LNCaP clone FGC (cell line): ENCODE measurements around the gene COL5A3.

ENCODE experiments used
- DNase-seq: peaks from one replicate; pipeline ENCODE4 v3.0.0-alpha.2; 2011; ENCODE audit warnings: low read depth
- H3K4me3 ChIP-seq: 2 replicates; pipeline ENCODE4 v1.5.1; 2011; ENCODE audit warnings: mild to moderate bottlenecking, low read depth, low read length, control low read depth
- CTCF ChIP-seq: IDR thresholded peaks from 2 replicates; pipeline ENCODE4 v1.5.1; 2012; ENCODE audit warnings: mild to moderate bottlenecking; ENCODE audit not compliant: control insufficient read depth, insufficient read depth; ENCODE audit errors: extremely low read depth

Gene COL5A3

GRCh38 chr19:10013316-10013715 lies 3.0 kb upstream of the COL5A3 start, which contains the start of gene RDH8:
Gene RDH8, plus strand, starts transcription at chr19:10013483. Its CDS starts 15 bp downstream, at chr19:10013498.
- no peak for DNase-seq
- TF ChIP-seq CTCF, result no peak
- H3K4me3 ChIP-seq, result no peak within 1 kb of the TSS

DNA sequence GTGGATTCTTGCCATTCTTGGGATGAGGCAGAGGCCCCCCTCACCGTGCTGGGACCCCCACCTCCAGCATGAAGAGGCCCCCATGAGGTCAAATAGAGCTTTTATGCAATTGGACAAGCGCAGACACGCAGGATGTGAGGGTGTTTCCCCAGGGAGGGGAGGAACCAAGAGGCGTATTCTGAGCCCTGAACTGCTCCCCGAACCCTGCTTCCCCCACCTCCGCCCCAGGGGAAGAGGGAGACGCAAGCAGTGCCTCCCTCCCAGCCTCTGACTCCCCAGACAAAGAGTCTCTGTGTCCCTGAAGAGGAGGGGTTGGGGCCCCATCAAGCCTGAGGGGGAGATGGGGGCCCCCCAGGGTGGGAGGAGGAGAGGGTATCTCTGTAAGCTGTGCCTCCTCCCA lies 1.7 kb upstream of the COL5A3 start:
- H3K4me3 ChIP-seq, result no peak overlapping the region
- DNase-seq, result no peak
- TF ChIP-seq CTCF, result no peak

DNA sequence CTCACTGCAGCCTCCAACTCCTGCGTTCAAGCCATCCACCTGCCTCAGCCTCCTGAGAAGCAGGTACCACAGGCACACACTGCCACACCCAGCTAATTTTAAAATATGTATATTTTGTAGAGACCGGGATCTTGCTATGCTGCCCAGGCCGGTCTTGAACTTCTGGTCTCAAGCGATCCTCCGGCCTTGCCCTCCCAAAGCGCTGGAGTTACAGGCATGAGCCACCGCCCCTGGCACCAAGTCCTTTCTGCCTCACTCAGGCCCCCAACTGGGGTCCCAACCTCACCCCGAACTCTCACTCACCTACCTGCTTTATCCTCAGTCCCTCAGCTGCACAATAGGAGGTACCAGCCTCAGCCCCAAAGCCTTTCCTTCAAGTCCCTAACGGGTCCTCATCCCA lies 635 bp upstream of the COL5A3 start:
- no peak for DNase-seq
- no peak for TF ChIP-seq CTCF
- no peak overlapping the region for H3K4me3 ChIP-seq

DNA sequence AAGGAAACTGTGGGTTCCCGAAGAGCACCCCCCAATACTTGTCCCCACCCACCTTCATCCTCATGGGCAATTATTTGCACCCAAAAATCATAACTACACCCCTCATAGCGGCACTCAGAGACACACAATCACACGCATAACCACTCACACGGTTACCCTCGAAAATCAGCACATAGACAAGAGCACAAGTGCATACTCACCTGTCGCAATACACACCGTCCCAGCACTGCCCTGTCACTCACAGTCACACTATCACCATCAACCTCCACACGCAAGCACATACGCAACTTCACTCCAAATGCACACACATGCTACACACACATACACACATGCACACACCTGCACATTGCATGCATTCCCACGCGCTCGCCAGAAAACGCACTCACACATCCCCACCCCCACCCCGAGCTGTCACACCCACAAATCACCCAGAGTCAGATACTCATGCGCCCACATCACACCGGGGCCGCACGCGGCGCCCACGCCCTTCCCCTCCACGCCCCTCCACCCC lies 535 bp downstream of the COL5A3 start:
- no peak for TF ChIP-seq CTCF
- DNase-seq, result no peak
- H3K4me3 ChIP-seq, result no peak overlapping the region

DNA sequence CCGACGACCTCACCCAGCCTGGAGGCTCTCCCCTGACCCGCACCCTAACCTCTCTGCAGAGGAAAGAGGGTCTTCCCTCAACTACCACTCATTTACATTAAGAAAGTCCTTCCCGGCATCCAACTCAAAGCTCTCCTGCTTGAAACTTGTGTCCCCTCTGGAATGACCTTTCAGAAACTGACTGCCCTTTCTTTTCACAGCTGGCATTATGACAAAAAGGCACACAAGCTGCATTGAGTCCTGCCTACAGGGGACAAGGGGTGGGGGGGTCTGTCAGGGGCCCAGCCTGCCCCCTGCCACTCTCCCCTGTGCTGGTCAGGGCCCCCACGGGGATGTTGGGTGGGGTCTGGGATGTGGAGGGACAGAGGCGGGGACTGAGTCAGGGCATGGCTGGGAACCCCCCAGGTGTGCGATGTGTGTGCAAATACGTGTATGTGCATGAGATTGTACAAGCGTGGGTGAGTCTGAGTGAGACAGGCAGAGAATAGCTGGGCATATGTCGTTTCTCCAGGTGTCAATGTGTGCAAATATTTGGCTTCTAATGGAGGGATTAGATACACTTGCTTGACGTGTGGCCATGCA lies 2.0 kb downstream of the COL5A3 start:
- no peak overlapping the region for H3K4me3 ChIP-seq
- DNase-seq, result no peak
- TF ChIP-seq CTCF, result no peak

- no peak for TF ChIP-seq CTCF
- DNase-seq, result no peak
- H3K4me3 ChIP-seq, result no peak overlapping the region
Observed at GRCh38 chr19:10007371-10008183, 2.7 kb downstream of the COL5A3 start.
